NCI-H1694 treated with DMSO at 0.1 percent for 48 hours (cell line): ENCODE data around the gene PTP4A2.
"Not testable (repeated sequence)": the region's sequence is repeated elsewhere in the genome, so short reads cannot be mapped to it uniquely, and the experiment has no call there.

Source experiments
- DNase-seq: peaks from one replicate; lab custom pipeline; 2025; lab: John Stamatoyannopoulos, UW

The PTP4A2 gene

GRCh38 chr1:31949862-31950261 is 11.7 kb upstream of the PTP4A2 start:
- no peak for DNase-seq

- not testable (repeated sequence) for DNase-seq
Measured at GRCh38 chr1:31945677-31946076, 7.5 kb upstream of the PTP4A2 start.

GRCh38 chr1:31944205-31945089 is 6.3 kb upstream of the PTP4A2 start:
- no peak for DNase-seq

GRCh38 chr1:31943546-31944184 is 5.5 kb upstream of the PTP4A2 start:
- DNase-seq = no peak

GRCh38 chr1:31942061-31942460 is 3.9 kb upstream of the PTP4A2 start:
- not testable (repeated sequence) for DNase-seq

- no peak for DNase-seq
Measured at GRCh38 chr1:31939484-31940329, 1.5 kb upstream of the PTP4A2 start.

GRCh38 chr1:31937300-31938183 is 626 bp downstream of the PTP4A2 start:
- DNase-seq = no peak

- no peak for DNase-seq
Measured at GRCh38 chr1:31936981-31937299, 1.2 kb downstream of the PTP4A2 start.

GRCh38 chr1:31936278-31936980 is 1.7 kb downstream of the PTP4A2 start:
- no peak for DNase-seq

- DNase-seq = no peak
Measured at GRCh38 chr1:31934706-31935629, 3.2 kb downstream of the PTP4A2 start.

- DNase-seq = no peak
Measured at GRCh38 chr1:31932491-31933316, 5.5 kb downstream of the PTP4A2 start.

GRCh38 chr1:31931593-31932225 is 6.5 kb downstream of the PTP4A2 start:
- DNase-seq = no peak

- no peak for DNase-seq
Measured at GRCh38 chr1:31930836-31931592, 7.2 kb downstream of the PTP4A2 start.

- no peak for DNase-seq
Measured at GRCh38 chr1:31927661-31927980, 10.5 kb downstream of the PTP4A2 start.

- no peak for DNase-seq
Measured at GRCh38 chr1:31926853-31927660, 11.1 kb downstream of the PTP4A2 start.

GRCh38 chr1:31926252-31926651 is 11.9 kb downstream of the PTP4A2 start:
- DNase-seq = no peak

GRCh38 chr1:31925824-31926223 is 12.3 kb downstream of the PTP4A2 start:
- DNase-seq = not testable (repeated sequence)
